Activated CD4-positive, CD25-positive, alpha-beta regulatory T cell treated with anti-CD3 and anti-CD28 coated beads, Interleukin-2, amount 50 U/mL, for 24 hours (primary cell): ENCODE measurements around the gene HERC2.
A peak's percentile ranks its signal among the peaks of the same experiment; 100 is the strongest.
"Not testable (repeated sequence)": the region's sequence is repeated elsewhere in the genome, so short reads cannot be mapped to it uniquely, and the experiment has no call there.

ENCODE experiments used
- ATAC-seq, 2 donors: fragments of 150-1000 bp; cut with Tn5 transposase; one replicate each; pipeline ENCODE4 v1.10.0; 2021; ENCODE audit warnings: mild to moderate bottlenecking in 1 of 2, moderate library complexity in 1 of 2

HERC2 gene

GRCh38 chr15:28178727-28179126, 143.3 kb downstream of the HERC2 start:
- ATAC-seq = no peak

GRCh38 chr15:28178290-28178689, 143.7 kb downstream of the HERC2 start:
- no peak for ATAC-seq

- no peak for ATAC-seq
Measured at GRCh38 chr15:28169366-28169765, 152.6 kb downstream of the HERC2 start.

GRCh38 chr15:28168405-28169121, 153.4 kb downstream of the HERC2 start:
- ATAC-seq = not testable (repeated sequence)

GRCh38 chr15:28167042-28167441, 154.9 kb downstream of the HERC2 start:
- ATAC-seq = no peak

- no peak for ATAC-seq
Measured at GRCh38 chr15:28165791-28166190, 156.2 kb downstream of the HERC2 start.

GRCh38 chr15:28164876-28165275, 157.1 kb downstream of the HERC2 start:
- ATAC-seq = no peak

GRCh38 chr15:28154283-28154682, 167.7 kb downstream of the HERC2 start:
- ATAC-seq = no peak

GRCh38 chr15:28153492-28154119, 168.4 kb downstream of the HERC2 start:
- no peak for ATAC-seq

GRCh38 chr15:28152538-28152923, 169.4 kb downstream of the HERC2 start:
- ATAC-seq = not testable (repeated sequence)

GRCh38 chr15:28151864-28152537, 170.0 kb downstream of the HERC2 start:
- peak in 1 of 2 donors; percentile 71 for ATAC-seq

GRCh38 chr15:28147801-28148200, 174.2 kb downstream of the HERC2 start:
- no peak for ATAC-seq

- ATAC-seq = not testable (repeated sequence)
Measured at GRCh38 chr15:28145419-28145818, 176.6 kb downstream of the HERC2 start.

- ATAC-seq = no peak
Measured at GRCh38 chr15:28140062-28140461, 181.9 kb downstream of the HERC2 start.

- peak; percentile 53 to 59 for ATAC-seq
Measured at GRCh38 chr15:28137408-28138039, 184.5 kb downstream of the HERC2 start.

GRCh38 chr15:28136236-28136904, 185.6 kb downstream of the HERC2 start:
- peak; percentile 74 to 76 for ATAC-seq

GRCh38 chr15:28133281-28133680, 188.7 kb downstream of the HERC2 start:
- no peak for ATAC-seq

- ATAC-seq = no peak
Measured at GRCh38 chr15:28132524-28133275, 189.3 kb downstream of the HERC2 start.

GRCh38 chr15:28131946-28132345, 190.0 kb downstream of the HERC2 start:
- no peak for ATAC-seq

GRCh38 chr15:28131400-28131799, 190.6 kb downstream of the HERC2 start:
- ATAC-seq = no peak

- no peak for ATAC-seq
Measured at GRCh38 chr15:28130651-28131050, 191.3 kb downstream of the HERC2 start.

GRCh38 chr15:28129231-28129848, 192.6 kb downstream of the HERC2 start:
- no peak for ATAC-seq
